Measurements from ENCODE around the gene OMP. TPM values are rescaled to one million over a fixed set of nuclear protein-coding genes. Genes with fewer than 3 reads are reported as not detected.
A peak's percentile ranks its signal among the peaks of the same experiment; 100 is the strongest.

Gene OMP
- total and polyA plus RNA-seq, 2 of the 13 experiments (the other 11 are each of a cell fraction or from before 2014, with no cell fraction given) = not detected

DNA sequence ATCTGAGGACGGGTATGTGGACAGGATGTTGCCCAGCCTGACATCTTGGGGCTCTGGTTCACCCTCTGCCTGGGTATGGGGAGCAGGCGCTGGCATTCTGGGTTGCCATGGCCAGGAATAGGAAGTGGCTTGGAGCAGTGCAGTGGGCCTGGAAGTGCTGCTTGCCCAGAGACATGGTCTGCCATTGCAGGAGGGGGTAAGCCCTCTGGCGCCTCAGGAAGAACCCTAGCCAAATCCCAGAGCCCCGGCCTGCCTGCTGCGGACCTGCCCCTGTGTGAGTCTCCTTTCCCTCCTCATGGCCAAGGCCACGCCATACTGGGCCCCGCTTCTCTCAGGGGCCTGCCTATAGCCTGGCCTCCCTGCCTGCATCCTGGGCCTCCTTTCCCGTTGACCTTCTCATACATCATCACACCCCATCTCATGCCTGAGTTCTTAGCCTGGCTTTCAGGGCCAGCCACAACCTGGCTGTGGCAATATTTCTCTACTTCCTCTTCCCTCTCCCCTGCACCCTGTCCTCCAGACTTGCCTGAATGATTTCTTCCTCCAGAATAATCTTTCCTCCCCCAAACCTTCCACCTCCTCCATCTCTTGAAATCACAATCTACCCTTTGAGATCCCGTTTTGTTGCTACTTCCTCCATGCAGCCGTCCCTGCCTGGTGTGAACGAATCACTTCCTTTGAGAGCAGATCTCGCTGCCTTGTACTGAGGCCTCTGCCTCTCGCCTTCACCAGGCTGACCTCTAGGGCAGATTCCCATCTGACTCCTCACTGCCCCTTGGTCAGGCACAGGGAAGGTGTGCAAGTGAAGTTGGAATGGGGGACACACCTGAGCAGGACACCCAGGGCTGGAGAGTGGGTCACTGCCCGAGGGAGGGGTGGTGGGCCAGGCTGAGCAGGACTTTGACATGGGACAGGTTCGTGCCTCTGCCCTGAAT lies 30.7 kb upstream of the OMP start:
- intact Hi-C loops (cut with micrococcal nuclease; ENCODE audit: unreplicated experiment) (no loop called here), in situ Hi-C loops (cut with HindIII; ENCODE audit: extremely low pct_ligation_motif_present, low pct_unique_long_range_greater_than_20kb) (no loop called here)
- no peak overlapping the region for H2AFZ ChIP-seq (ENCODE audit: low read length)
- WGBS (ENCODE audit: low lambda C conversion rate) = 26% methylated on average over 11 of the region's 15 CpGs
- ATAC-seq (peak; percentile 16), DNase-seq (ENCODE audit: low spot score) (no peak), FAIRE-seq (no peak)
- H3K4me2 ChIP-seq (ENCODE audit: low read depth, low read length) = no peak overlapping the region
- H3K4me3 ChIP-seq (replicated peaks in 1 of 3; ENCODE audit: insufficient read depth in 1 of 3, low read depth in 2 of 3, low read length in 3 of 3) = no peak overlapping the region
- H3K36me3 ChIP-seq (replicated peaks in 1 of 2; ENCODE audit: control insufficient read depth in 1 of 2, insufficient read depth in 2 of 2, low read length in 2 of 2) = no peaks in the 10 kb centered on the region
- no peak for TF ChIP-seq ZSCAN21 (CRISPR knock-in tag; IDR thresholded peaks at IDR 0.05; ENCODE audit: borderline replicate concordance)
- TF ChIP-seq KAT2B (IDR thresholded peaks at IDR 0.05; ENCODE audit: borderline replicate concordance, low read depth, low read length) = no peak
- no peak for TF ChIP-seq ZNF142 (CRISPR knock-in tag; IDR thresholded peaks at IDR 0.05)
- peaks cover 11 to 58% of the 10 kb centered on the region in 2 experiments for H3K27me3 ChIP-seq (ENCODE audit: control insufficient read depth in 1 of 2, insufficient read depth in 2 of 2, low read length in 2 of 2)
- 0 out of 2 replicates have a peak, but pooled peaks cover 4% of the 10 kb centered on the region for H4K20me1 ChIP-seq (ENCODE audit: insufficient read depth, low read length)
- H3K4me1 ChIP-seq (ENCODE audit: insufficient read depth, low read length) = peaks cover 35% of the 10 kb centered on the region
- H3K27ac ChIP-seq (ENCODE audit: extremely low read length, insufficient read depth, low read length) = no peak overlapping the region
- no peaks in the 10 kb centered on the region for H3K9me3 ChIP-seq (ENCODE audit: low read length)
- H3K9ac ChIP-seq (ENCODE audit: insufficient read depth, low read depth, low read length) = no peak overlapping the region
- ChIA-PET CTCF (ENCODE audit: low intra/inter-chr PET ratio, low total read pairs) (interaction anchor here (2.6 kb wide), 1 partner anchor 25 kb away, joined by 11 read pairs; no protein-coding TSS in a partner anchor), POLR2A (no interaction called here)
- no TSS peak for BruUV-seq (replicated peaks)
- no peaks in the 10 kb centered on the region for H3K79me2 ChIP-seq (ENCODE audit: insufficient read depth, low read length)

Data from HepG2 (cell line).